CD14-positive monocyte (primary cell): Measurements from ENCODE around the gene TPRG1. TPM values are rescaled to one million over a fixed set of nuclear protein-coding genes. Genes with fewer than 3 reads are reported as not detected.

Source experiments
- DNase-seq, 3 donors: peaks; one replicate each; pipeline ENCODE4 v3.0.0-alpha.2; 2011 to 2022
- H2AFZ ChIP-seq: 2 replicates; pipeline ENCODE4 v1.6.0; 2012; ENCODE audit warnings: mild to moderate bottlenecking, low read depth, low read length, inconsistent platforms; ENCODE audit not compliant: insufficient read depth, poor library complexity, severe bottlenecking
- H3K27ac ChIP-seq, 2 donors: 1 replicate in 1 of 2; 2 replicates in 1 of 2; pipeline ENCODE4 v1.5.1; 2012 to 2013; ENCODE audit warnings: low read length in 2 of 2, control low read depth in 1 of 2, inconsistent platforms in 1 of 2, low read depth in 1 of 2, mild to moderate bottlenecking in 1 of 2
- H3K27me3 ChIP-seq, 2 donors: one replicate each; pipeline versions ENCODE4 v1.6.0 to v1.6.1; 2011 to 2013; ENCODE audit warnings: low read length in 2 of 2; ENCODE audit not compliant: control insufficient read depth in 2 of 2, insufficient read depth in 2 of 2
- H3K36me3 ChIP-seq, 2 donors: replicated peaks in 1 of 2; 1 replicate in 1 of 2; 2 replicates in 1 of 2; pipeline versions ENCODE4 v1.5.1 to v1.6.1; 2012 to 2013; ENCODE audit warnings: low read length in 2 of 2, control low read depth in 1 of 2, inconsistent platforms in 1 of 2, mild to moderate bottlenecking in 1 of 2; ENCODE audit not compliant: insufficient read depth in 2 of 2, control insufficient read depth in 1 of 2
- H3K4me1 ChIP-seq, 2 donors: 1 replicate in 1 of 2; 2 replicates in 1 of 2; pipeline versions ENCODE4 v1.5.1 to v1.6.1; 2012 to 2013; ENCODE audit warnings: low read length in 2 of 2, control low read depth in 1 of 2, inconsistent platforms in 1 of 2, mild to moderate bottlenecking in 1 of 2, moderate library complexity in 1 of 2; ENCODE audit not compliant: insufficient read depth in 2 of 2, control insufficient read depth in 1 of 2
- H3K4me2 ChIP-seq: replicated peaks from 2 replicates; pipeline ENCODE3; 2012; ENCODE audit warnings: low read length, moderate library complexity, mild to moderate bottlenecking; ENCODE audit not compliant: poor library complexity, severe bottlenecking; ENCODE audit errors: extremely low read depth
- H3K4me3 ChIP-seq, 3 experiments: fragments of 200-600 bp in 1 of 3; sonication (generic) in 1 of 3; replicated peaks in 1 of 3; 1 replicate in 2 of 3; 2 replicates in 1 of 3; pipeline ENCODE4 v1.5.1; 2011 to 2013; ENCODE audit warnings: low read length in 3 of 3, mild to moderate bottlenecking in 3 of 3, control low read depth in 2 of 3, low read depth in 2 of 3, inconsistent platforms in 1 of 3, moderate library complexity in 1 of 3
- H3K79me2 ChIP-seq: 2 replicates; pipeline ENCODE4 v1.6.0; 2012; ENCODE audit warnings: mild to moderate bottlenecking, control low read depth, inconsistent platforms, low read length, moderate library complexity; ENCODE audit not compliant: insufficient read depth
- H3K9ac ChIP-seq: 2 replicates; pipeline ENCODE4 v1.6.0; 2017; ENCODE audit warnings: low read length, mild to moderate bottlenecking; ENCODE audit not compliant: insufficient read depth, poor library complexity, severe bottlenecking
- H3K9me3 ChIP-seq, 2 donors: replicated peaks in 1 of 2; 1 replicate in 1 of 2; 2 replicates in 1 of 2; pipeline versions ENCODE4 v1.5.1 to v1.6.1; 2012 to 2013; ENCODE audit warnings: low read length in 2 of 2, control low read depth in 1 of 2; ENCODE audit not compliant: control insufficient read depth in 1 of 2, insufficient read depth in 1 of 2
- H4K20me1 ChIP-seq: 2 replicates; pipeline ENCODE4 v1.6.0; 2012; ENCODE audit warnings: mild to moderate bottlenecking, low read length, control low read depth, moderate library complexity; ENCODE audit not compliant: insufficient read depth
- H3K27ac Mint-ChIP-seq, 7 donors: one replicate each; pipeline ENCODE4 v1.8.0; 2020; ENCODE audit warnings: mild to moderate bottlenecking in 7 of 7, mixed read lengths in 7 of 7, moderate library complexity in 6 of 7, inconsistent platforms in 2 of 7
- H3K27me3 Mint-ChIP-seq, 3 donors: one replicate each; pipeline ENCODE4 v1.8.0; 2021 to 2022; ENCODE audit warnings: low read depth in 3 of 3, mild to moderate bottlenecking in 3 of 3, mixed read lengths in 3 of 3, moderate library complexity in 3 of 3, inconsistent platforms in 1 of 3
- H3K36me3 Mint-ChIP-seq, 2 donors: one replicate each; pipeline ENCODE4 v1.8.0; 2020; ENCODE audit warnings: mixed read lengths in 2 of 2, inconsistent platforms in 1 of 2, mild to moderate bottlenecking in 1 of 2
- H3K4me1 Mint-ChIP-seq: one replicate; pipeline ENCODE4 v1.8.0; 2020; ENCODE audit warnings: mild to moderate bottlenecking, mixed read lengths
- H3K4me3 Mint-ChIP-seq, 2 donors: one replicate each; pipeline ENCODE4 v1.8.0; 2020; ENCODE audit warnings: mild to moderate bottlenecking in 2 of 2, mixed read lengths in 2 of 2, moderate library complexity in 1 of 2
- H3K9me3 Mint-ChIP-seq, 7 donors: one replicate each; pipeline ENCODE4 v1.8.0; 2020 to 2022; ENCODE audit warnings: mixed read lengths in 7 of 7, mild to moderate bottlenecking in 6 of 7, moderate library complexity in 6 of 7, inconsistent platforms in 2 of 7
- CTCF ChIP-seq: fragments of 200-600 bp; IDR thresholded peaks from one replicate; pipeline ENCODE4 v1.8.0; 2022; ENCODE audit warnings: antibody characterized with exemption, mild to moderate bottlenecking
- WGBS: methylation state at CpG from one replicate; pipeline ENCODE4 v1.1.5; 2013; ENCODE audit warnings: missing lambda C conversion rate; ENCODE audit not compliant: insufficient coverage; 5-methylcytosine and 5-hydroxymethylcytosine counted together
- intact Hi-C, 2 donors: fragments of 100-400 bp; cut with micrococcal nuclease; formaldehyde crosslinking; loops; one replicate each; pipeline versions ENCODE4 v1.15.0 to v1.15.1; 2023
- polyA plus RNA-seq, 3 donors: library from polyadenylated mRNA; depleted of rRNA in 1 of 3; unstranded in 2 of 3; stranded (reverse) in 1 of 3; fragments of 300-500 nt in 2 of 3; fragments of >200 nt in 1 of 3; fragmentation: Illumina TruSeq in 2 of 3; gene quantifications; 1 replicate in 2 of 3; 2 replicates in 1 of 3; pipeline ENCODE4 v1.2.3, GENCODE V29; 2012 to 2021

Gene TPRG1
- polyA plus RNA-seq, 3 donors: 0.14 to 1.7 (median 0.55) TPM

- H3K27ac ChIP-seq: no peak overlapping the region
- intact Hi-C loops: no loop called here
Observed at GRCh38 chr3:189340680-189341460, 169.1 kb downstream of the TPRG1 start.

GRCh38 chr3:189342811-189343210 lies 171.0 kb downstream of the TPRG1 start:
- H3K9me3 Mint-ChIP-seq: peaks cover 0 to 3% (median 0%) of the 10 kb centered on the region in 7 donors
- H3K27ac ChIP-seq: no peak overlapping the region
- no peak overlapping the region for H2AFZ ChIP-seq
- no peaks in the 10 kb centered on the region for H3K4me1 ChIP-seq
- H3K4me1 Mint-ChIP-seq: no peaks in the 10 kb centered on the region
- intact Hi-C loops: no loop called here
- no peaks in the 10 kb centered on the region for H3K27me3 Mint-ChIP-seq
- no peaks in the 10 kb centered on the region for H3K36me3 ChIP-seq
- no peak overlapping the region for H3K4me3 ChIP-seq
- H3K36me3 Mint-ChIP-seq: no peaks in the 10 kb centered on the region
- no peak for TF ChIP-seq CTCF
- no peak overlapping the region for H3K4me3 Mint-ChIP-seq
- WGBS: no CpG with 5 or more reads among the region's 1 CpG
- no peak overlapping the region for H3K4me2 ChIP-seq
- no peaks in the 10 kb centered on the region for H3K27me3 ChIP-seq
- H3K9me3 ChIP-seq: no peaks in the 10 kb centered on the region
- no peak overlapping the region for H3K9ac ChIP-seq
- no peak for DNase-seq
- H3K27ac Mint-ChIP-seq: no peak overlapping the region
- no peaks in the 10 kb centered on the region for H3K79me2 ChIP-seq
- H4K20me1 ChIP-seq: no peaks in the 10 kb centered on the region

More at GRCh38 chr3:189340680-189341460, 169.1 kb downstream of the TPRG1 start:
- peak; percentile 41 for TF ChIP-seq CTCF
- Histone ChIP-seq H3K27me3 (no peaks in the 10 kb centered on the region), H3K79me2 (no peaks in the 10 kb centered on the region), H3K4me1 (no peaks in the 10 kb centered on the region), H3K4me2 (no peak overlapping the region), H3K9ac (no peak overlapping the region), H3K4me3 (no peak overlapping the region), H2AFZ (no peak overlapping the region), H3K9me3 (no peaks in the 10 kb centered on the region), H3K36me3 (no peaks in the 10 kb centered on the region), H4K20me1 (no peaks in the 10 kb centered on the region)
- Mint-ChIP-seq H3K36me3 (no peaks in the 10 kb centered on the region), H3K27me3 (no peaks in the 10 kb centered on the region), H3K27ac (no peak overlapping the region), H3K4me3 (no peak overlapping the region), H3K4me1 (no peaks in the 10 kb centered on the region), H3K9me3 (peaks cover 0 to 3% (median 0%) of the 10 kb centered on the region in 7 donors)
- WGBS: 100% methylated on average over 1 of the region's 7 CpGs
- DNase-seq: no peak
